ENCODE measurements around the gene ABCA4. TPM values are rescaled to one million over a fixed set of nuclear protein-coding genes. Genes with fewer than 3 reads are reported as not detected.

Gene ABCA4
- total RNA-seq, 2 donors from 2014 or later: 0.41 to 0.85 TPM

- intact Hi-C loops (cut with DNase I): loop anchor here (10.0 kb wide), 1 partner anchor 143 kb away; the partner anchor contains the start of gene ARHGAP29
Observed at GRCh38 chr1:94092210-94092613, 28.7 kb downstream of the ABCA4 start.

GRCh38 chr1:94090761-94091160 is 30.2 kb downstream of the ABCA4 start:
- Histone ChIP-seq H3K36me3 (no peaks in the 10 kb centered on the region), H3K4me1 (replicated peaks) (peaks cover 7% of the 10 kb centered on the region), H3K27ac (no peak overlapping the region), H3K9me3 (no peaks in the 10 kb centered on the region), H3K27me3 (replicated peaks; ENCODE audit: insufficient read depth) (no peaks in the 10 kb centered on the region), H3K4me3 (no peak overlapping the region)
- no peak for DNase-seq (ENCODE audit: low spot score)
- TF ChIP-seq POLR2AphosphoS5 (IDR thresholded peaks at IDR 0.05): no peak
- TF ChIP-seq CTCF (IDR thresholded peaks at IDR 0.05): no peak
- TF ChIP-seq POLR2A (IDR thresholded peaks at IDR 0.05): no peak
- WGBS: 84% methylated on average over 3 of the region's 3 CpGs
- intact Hi-C loops (cut with DNase I): loop anchor here (10.0 kb wide), 1 partner anchor 144 kb away; the partner anchor contains the start of gene ARHGAP29

More at GRCh38 chr1:94092210-94092613, 28.7 kb downstream of the ABCA4 start:
- DNase-seq (ENCODE audit: low spot score): no peak
- 71% methylated on average over 4 of the region's 4 CpGs for WGBS
- no peak for TF ChIP-seq POLR2A (IDR thresholded peaks at IDR 0.05)
- TF ChIP-seq CTCF (IDR thresholded peaks at IDR 0.05): no peak
- TF ChIP-seq POLR2AphosphoS5 (IDR thresholded peaks at IDR 0.05): no peak
- no peaks in the 10 kb centered on the region for H3K27me3 ChIP-seq (replicated peaks; ENCODE audit: insufficient read depth)
- H3K36me3 ChIP-seq: no peaks in the 10 kb centered on the region
- H3K27ac ChIP-seq: peak overlapping the region in 1 of 2 donors; percentile 65
- no peak overlapping the region for H3K4me3 ChIP-seq
- no peaks in the 10 kb centered on the region for H3K9me3 ChIP-seq
- H3K4me1 ChIP-seq (replicated peaks): peaks cover 7% of the 10 kb centered on the region

- Histone ChIP-seq H3K27me3 (replicated peaks; ENCODE audit: insufficient read depth) (no peaks in the 10 kb centered on the region), H3K4me3 (no peak overlapping the region), H3K9me3 (no peaks in the 10 kb centered on the region), H3K36me3 (no peaks in the 10 kb centered on the region), H3K4me1 (replicated peaks) (no peaks in the 10 kb centered on the region), H3K27ac (no peak overlapping the region)
- intact Hi-C loops (cut with DNase I): no loop called here
- WGBS: 86% methylated on average over 2 of the region's 2 CpGs
- TF ChIP-seq POLR2AphosphoS5 (IDR thresholded peaks at IDR 0.05) (no peak), CTCF (IDR thresholded peaks at IDR 0.05) (no peak)
- DNase-seq (ENCODE audit: low spot score): no peak
Observed at GRCh38 chr1:94087193-94087592, 33.8 kb downstream of the ABCA4 start.

- Histone ChIP-seq H3K9me3 (no peaks in the 10 kb centered on the region), H3K36me3 (no peaks in the 10 kb centered on the region), H3K27me3 (replicated peaks; ENCODE audit: insufficient read depth) (no peaks in the 10 kb centered on the region), H3K4me3 (no peak overlapping the region), H3K4me1 (replicated peaks) (no peaks in the 10 kb centered on the region), H3K27ac (no peak overlapping the region)
- no peak for DNase-seq (ENCODE audit: low spot score)
- 88% methylated on average over 6 of the region's 6 CpGs for WGBS
- TF ChIP-seq POLR2AphosphoS5 (IDR thresholded peaks at IDR 0.05) (no peak), POLR2A (IDR thresholded peaks at IDR 0.05) (no peak), CTCF (IDR thresholded peaks at IDR 0.05) (no peak)
- intact Hi-C loops (cut with DNase I): no loop called here
Observed at GRCh38 chr1:94084547-94084946, 36.4 kb downstream of the ABCA4 start.

GRCh38 chr1:94084085-94084484 is 36.9 kb downstream of the ABCA4 start:
- H3K27ac ChIP-seq: no peak overlapping the region
- H3K4me1 ChIP-seq (replicated peaks): no peaks in the 10 kb centered on the region
- no peak for TF ChIP-seq POLR2A (IDR thresholded peaks at IDR 0.05)
- TF ChIP-seq CTCF (IDR thresholded peaks at IDR 0.05): no peak
- TF ChIP-seq POLR2AphosphoS5 (IDR thresholded peaks at IDR 0.05): no peak
- H3K27me3 ChIP-seq (replicated peaks; ENCODE audit: insufficient read depth): no peaks in the 10 kb centered on the region
- no peak overlapping the region for H3K4me3 ChIP-seq
- DNase-seq (ENCODE audit: low spot score): no peak
- no peaks in the 10 kb centered on the region for H3K36me3 ChIP-seq
- no peaks in the 10 kb centered on the region for H3K9me3 ChIP-seq
- intact Hi-C loops (cut with DNase I): no loop called here
